RCC 7860 (cell line): ENCODE measurements around the gene IFT122.
A peak's percentile ranks its signal among the peaks of the same experiment; 100 is the strongest.
"Not testable (repeated sequence)": the region's sequence is repeated elsewhere in the genome, so short reads cannot be mapped to it uniquely, and the experiment has no call there.

Source experiments
- DNase-seq: peaks from one replicate; pipeline ENCODE4 v3.0.0-alpha.2; 2015; ENCODE audit warnings: low spot score
- FAIRE-seq: peaks from 2 replicates; lab custom pipeline; 2012; peaks lifted over from hg19 to GRCh38; lab: Jason Lieb, UNC

IFT122 gene

GRCh38 chr3:129515821-129516432 lies 75.9 kb downstream of the IFT122 start:
- not testable (repeated sequence) for DNase-seq, FAIRE-seq

- DNase-seq (no peak), FAIRE-seq (no peak)
These were observed 77.5 kb downstream of the IFT122 start for GRCh38 chr3:129517516-129517915.

- FAIRE-seq, result no peak
These were observed 78.1 kb downstream of the IFT122 start for GRCh38 chr3:129518038-129518561.

GRCh38 chr3:129518581-129518980 lies 78.6 kb downstream of the IFT122 start:
- DNase-seq, result no peak

More at GRCh38 chr3:129518038-129518561, 78.1 kb downstream of the IFT122 start:
- DNase-seq, result no peak

GRCh38 chr3:129519449-129519848 lies 79.4 kb downstream of the IFT122 start:
- FAIRE-seq (no peak), DNase-seq (no peak)

More at GRCh38 chr3:129518581-129518980, 78.6 kb downstream of the IFT122 start:
- no peak for FAIRE-seq

GRCh38 chr3:129519896-129520715 lies 80.1 kb downstream of the IFT122 start:
- no peak for DNase-seq
- FAIRE-seq, result no peak

GRCh38 chr3:129520960-129521359 lies 80.9 kb downstream of the IFT122 start:
- DNase-seq, result no peak
- no peak for FAIRE-seq

- DNase-seq (no peak), FAIRE-seq (no peak)
These were observed 81.6 kb downstream of the IFT122 start for GRCh38 chr3:129521611-129522010.

- DNase-seq (no peak), FAIRE-seq (no peak)
These were observed 82.9 kb downstream of the IFT122 start for GRCh38 chr3:129522953-129523352.

- FAIRE-seq, result no peak
These were observed 84.1 kb downstream of the IFT122 start for GRCh38 chr3:129524081-129524480.

GRCh38 chr3:129525341-129525968 lies 85.4 kb downstream of the IFT122 start:
- FAIRE-seq (no peak), DNase-seq (peak; percentile 48)

More at GRCh38 chr3:129524081-129524480, 84.1 kb downstream of the IFT122 start:
- no peak for DNase-seq

GRCh38 chr3:129526121-129526900 lies 86.3 kb downstream of the IFT122 start:
- FAIRE-seq, result no peak
- no peak for DNase-seq

- no peak for FAIRE-seq
These were observed 87.2 kb downstream of the IFT122 start for GRCh38 chr3:129527262-129527661.

GRCh38 chr3:129528589-129529100 lies 88.6 kb downstream of the IFT122 start, which contains the start of gene RHO:
RHO (plus strand) TSS chr3:129528639; CDS start chr3:129528734, 95 bp downstream.
- no peak for FAIRE-seq
- no peak for DNase-seq

More at GRCh38 chr3:129527262-129527661, 87.2 kb downstream of the IFT122 start:
- no peak for DNase-seq

- FAIRE-seq (no peak), DNase-seq (no peak)
These were observed 89.6 kb downstream of the IFT122 start for GRCh38 chr3:129529436-129530210.

- no peak for FAIRE-seq
- DNase-seq, result no peak
These were observed 90.3 kb downstream of the IFT122 start for GRCh38 chr3:129530251-129530791.

GRCh38 chr3:129530821-129531220 lies 90.8 kb downstream of the IFT122 start:
- no peak for DNase-seq
- FAIRE-seq, result no peak

- no peak for FAIRE-seq
- no peak for DNase-seq
These were observed 91.7 kb downstream of the IFT122 start for GRCh38 chr3:129531699-129532098.

- FAIRE-seq, result no peak
- DNase-seq, result no peak
These were observed 92.2 kb downstream of the IFT122 start for GRCh38 chr3:129532261-129532660.
